ENCODE results near the gene ZFP92.
"Not testable (repeated sequence)": the region's sequence is repeated elsewhere in the genome, so short reads cannot be mapped to it uniquely, and the experiment has no call there.

- not testable (repeated sequence) for TF ChIP-seq CTCF (optimal IDR thresholded peaks at IDR 0.05 in 1 of 3, IDR thresholded peaks at IDR 0.05 in 1 of 3, conservative IDR thresholded peaks at IDR 0.05 in 1 of 3; ENCODE audit: extremely low read depth in 1 of 3, insufficient read depth in 2 of 3, low read length in 3 of 3); EZH2 (IDR thresholded peaks at IDR 0.05; ENCODE audit: low read length)
These were observed 21.9 kb upstream of the ZFP92 start for GRCh38 chrX:153389460-153389768.

Data from keratinocyte (primary cell).